Measurements from ENCODE around the gene LINGO1. TPM values are rescaled to one million over a fixed set of nuclear protein-coding genes. Genes with fewer than 3 reads are reported as not detected.

The LINGO1 gene
- total and polyA plus RNA-seq, 9 of the 15 experiments (the other 6 are each of a cell fraction or from before 2014, with no cell fraction given), result 0.07 to 15.3 (median 2.1) TPM

DNA sequence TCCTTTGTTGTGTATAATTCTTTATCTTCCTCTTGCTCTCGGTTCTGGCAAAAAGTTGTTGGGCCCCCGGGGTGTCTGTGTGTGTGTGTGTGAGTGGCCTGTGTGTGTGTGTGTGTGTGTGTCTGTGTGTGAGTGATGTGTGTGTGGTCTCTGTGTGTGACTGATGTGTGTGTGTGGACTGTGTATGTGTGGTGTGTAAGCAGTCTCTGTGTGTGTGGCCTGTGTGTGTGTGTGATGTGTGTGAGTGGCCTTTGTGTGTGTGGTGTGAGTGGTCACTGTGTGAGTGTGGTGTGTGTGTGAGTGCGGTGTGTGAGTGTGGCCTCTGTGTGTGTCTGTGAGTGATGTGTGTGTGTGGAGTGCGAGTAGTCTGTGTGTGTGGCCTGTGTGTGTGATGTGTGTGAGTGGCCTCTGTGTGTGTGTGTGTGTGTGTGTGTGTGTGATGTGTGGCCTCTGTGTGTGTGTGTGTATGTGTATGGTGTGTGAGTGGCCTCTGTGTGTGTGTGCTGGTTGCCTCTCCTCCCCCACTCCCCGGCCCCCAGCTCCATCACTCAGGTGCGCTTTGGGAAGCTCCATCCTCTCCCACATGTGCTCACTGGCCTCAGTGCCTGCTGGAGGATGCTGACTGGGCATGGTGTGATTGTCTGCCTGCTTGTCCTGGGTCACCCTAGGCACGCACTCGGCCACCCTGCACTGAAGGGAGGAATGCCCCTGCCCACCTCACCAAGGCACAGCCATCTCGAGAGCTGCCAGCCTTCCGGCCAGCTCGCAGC is 8.8 kb downstream of the LINGO1 start (continued):
- TF ChIP-seq PHF20 (IDR thresholded peaks at IDR 0.05; ENCODE audit: partially characterized antibody) (peak; percentile 67), CBX1 (IDR thresholded peaks at IDR 0.05; ENCODE audit: low read depth) (no peak), RNF2 (IDR thresholded peaks at IDR 0.05) (no peak), SRSF7 (optimal IDR thresholded peaks at IDR 0.05; ENCODE audit: low read depth, low read length) (no peak), ZNF253 (CRISPR knock-in tag; conservative IDR thresholded peaks at IDR 0.05) (no peak), FOXA1 (IDR thresholded peaks at IDR 0.05; ENCODE audit: borderline replicate concordance) (no peak), HDGF (IDR thresholded peaks at IDR 0.05) (peak; percentile 88), DIDO1 (tag; IDR thresholded peaks at IDR 0.05; ENCODE audit: low read depth) (no peak)
- TF ChIP-seq, protein P1, sequence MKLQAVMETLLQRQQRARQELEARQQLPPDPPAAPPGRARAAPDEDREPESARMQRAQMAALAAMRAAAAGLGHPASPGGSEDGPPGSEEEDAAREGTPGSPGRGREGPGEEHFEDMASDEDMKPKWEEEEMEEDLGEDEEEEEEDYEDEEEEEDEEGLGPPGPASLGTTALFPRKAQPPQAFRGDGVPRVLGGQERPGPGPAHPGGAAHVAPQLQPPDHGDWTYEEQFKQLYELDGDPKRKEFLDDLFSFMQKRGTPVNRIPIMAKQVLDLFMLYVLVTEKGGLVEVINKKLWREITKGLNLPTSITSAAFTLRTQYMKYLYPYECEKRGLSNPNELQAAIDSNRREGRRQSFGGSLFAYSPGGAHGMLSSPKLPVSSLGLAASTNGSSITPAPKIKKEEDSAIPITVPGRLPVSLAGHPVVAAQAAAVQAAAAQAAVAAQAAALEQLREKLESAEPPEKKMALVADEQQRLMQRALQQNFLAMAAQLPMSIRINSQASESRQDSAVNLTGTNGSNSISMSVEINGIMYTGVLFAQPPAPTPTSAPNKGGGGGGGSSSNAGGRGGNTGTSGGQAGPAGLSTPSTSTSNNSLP (IDR thresholded peaks at IDR 0.05; ENCODE audit: borderline replicate concordance, low read depth, low read length), result no peak
- TF ChIP-seq, protein P2, sequence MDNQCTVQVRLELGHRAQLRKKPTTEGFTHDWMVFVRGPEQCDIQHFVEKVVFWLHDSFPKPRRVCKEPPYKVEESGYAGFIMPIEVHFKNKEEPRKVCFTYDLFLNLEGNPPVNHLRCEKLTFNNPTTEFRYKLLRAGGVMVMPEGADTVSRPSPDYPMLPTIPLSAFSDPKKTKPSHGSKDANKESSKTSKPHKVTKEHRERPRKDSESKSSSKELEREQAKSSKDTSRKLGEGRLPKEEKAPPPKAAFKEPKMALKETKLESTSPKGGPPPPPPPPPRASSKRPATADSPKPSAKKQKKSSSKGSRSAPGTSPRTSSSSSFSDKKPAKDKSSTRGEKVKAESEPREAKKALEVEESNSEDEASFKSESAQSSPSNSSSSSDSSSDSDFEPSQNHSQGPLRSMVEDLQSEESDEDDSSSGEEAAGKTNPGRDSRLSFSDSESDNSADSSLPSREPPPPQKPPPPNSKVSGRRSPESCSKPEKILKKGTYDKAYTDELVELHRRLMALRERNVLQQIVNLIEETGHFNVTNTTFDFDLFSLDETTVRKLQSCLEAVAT (IDR thresholded peaks at IDR 0.05), result peak; percentile 75 to 79; a peak in 3 of 4 replicates
- TF ChIP-seq, protein P3, sequence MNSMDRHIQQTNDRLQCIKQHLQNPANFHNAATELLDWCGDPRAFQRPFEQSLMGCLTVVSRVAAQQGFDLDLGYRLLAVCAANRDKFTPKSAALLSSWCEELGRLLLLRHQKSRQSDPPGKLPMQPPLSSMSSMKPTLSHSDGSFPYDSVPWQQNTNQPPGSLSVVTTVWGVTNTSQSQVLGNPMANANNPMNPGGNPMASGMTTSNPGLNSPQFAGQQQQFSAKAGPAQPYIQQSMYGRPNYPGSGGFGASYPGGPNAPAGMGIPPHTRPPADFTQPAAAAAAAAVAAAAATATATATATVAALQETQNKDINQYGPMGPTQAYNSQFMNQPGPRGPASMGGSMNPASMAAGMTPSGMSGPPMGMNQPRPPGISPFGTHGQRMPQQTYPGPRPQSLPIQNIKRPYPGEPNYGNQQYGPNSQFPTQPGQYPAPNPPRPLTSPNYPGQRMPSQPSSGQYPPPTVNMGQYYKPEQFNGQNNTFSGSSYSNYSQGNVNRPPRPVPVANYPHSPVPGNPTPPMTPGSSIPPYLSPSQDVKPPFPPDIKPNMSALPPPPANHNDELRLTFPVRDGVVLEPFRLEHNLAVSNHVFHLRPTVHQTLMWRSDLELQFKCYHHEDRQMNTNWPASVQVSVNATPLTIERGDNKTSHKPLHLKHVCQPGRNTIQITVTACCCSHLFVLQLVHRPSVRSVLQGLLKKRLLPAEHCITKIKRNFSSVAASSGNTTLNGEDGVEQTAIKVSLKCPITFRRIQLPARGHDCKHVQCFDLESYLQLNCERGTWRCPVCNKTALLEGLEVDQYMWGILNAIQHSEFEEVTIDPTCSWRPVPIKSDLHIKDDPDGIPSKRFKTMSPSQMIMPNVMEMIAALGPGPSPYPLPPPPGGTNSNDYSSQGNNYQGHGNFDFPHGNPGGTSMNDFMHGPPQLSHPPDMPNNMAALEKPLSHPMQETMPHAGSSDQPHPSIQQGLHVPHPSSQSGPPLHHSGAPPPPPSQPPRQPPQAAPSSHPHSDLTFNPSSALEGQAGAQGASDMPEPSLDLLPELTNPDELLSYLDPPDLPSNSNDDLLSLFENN (IDR thresholded peaks at IDR 0.05; ENCODE audit: low read depth in 2 of 2, low read length in 2 of 2), result no peak
- TF ChIP-seq, protein P4, sequence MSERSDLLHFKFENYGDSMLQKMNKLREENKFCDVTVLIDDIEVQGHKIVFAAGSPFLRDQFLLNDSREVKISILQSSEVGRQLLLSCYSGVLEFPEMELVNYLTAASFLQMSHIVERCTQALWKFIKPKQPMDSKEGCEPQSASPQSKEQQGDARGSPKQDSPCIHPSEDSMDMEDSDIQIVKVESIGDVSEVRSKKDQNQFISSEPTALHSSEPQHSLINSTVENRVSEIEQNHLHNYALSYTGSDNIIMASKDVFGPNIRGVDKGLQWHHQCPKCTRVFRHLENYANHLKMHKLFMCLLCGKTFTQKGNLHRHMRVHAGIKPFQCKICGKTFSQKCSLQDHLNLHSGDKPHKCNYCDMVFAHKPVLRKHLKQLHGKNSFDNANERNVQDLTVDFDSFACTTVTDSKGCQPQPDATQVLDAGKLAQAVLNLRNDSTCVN (CRISPR knock-in tag; IDR thresholded peaks at IDR 0.05), result 0 out of 2 replicates have a peak, but pooled peaks have one; percentile 14
- TF ChIP-seq, protein P5, sequence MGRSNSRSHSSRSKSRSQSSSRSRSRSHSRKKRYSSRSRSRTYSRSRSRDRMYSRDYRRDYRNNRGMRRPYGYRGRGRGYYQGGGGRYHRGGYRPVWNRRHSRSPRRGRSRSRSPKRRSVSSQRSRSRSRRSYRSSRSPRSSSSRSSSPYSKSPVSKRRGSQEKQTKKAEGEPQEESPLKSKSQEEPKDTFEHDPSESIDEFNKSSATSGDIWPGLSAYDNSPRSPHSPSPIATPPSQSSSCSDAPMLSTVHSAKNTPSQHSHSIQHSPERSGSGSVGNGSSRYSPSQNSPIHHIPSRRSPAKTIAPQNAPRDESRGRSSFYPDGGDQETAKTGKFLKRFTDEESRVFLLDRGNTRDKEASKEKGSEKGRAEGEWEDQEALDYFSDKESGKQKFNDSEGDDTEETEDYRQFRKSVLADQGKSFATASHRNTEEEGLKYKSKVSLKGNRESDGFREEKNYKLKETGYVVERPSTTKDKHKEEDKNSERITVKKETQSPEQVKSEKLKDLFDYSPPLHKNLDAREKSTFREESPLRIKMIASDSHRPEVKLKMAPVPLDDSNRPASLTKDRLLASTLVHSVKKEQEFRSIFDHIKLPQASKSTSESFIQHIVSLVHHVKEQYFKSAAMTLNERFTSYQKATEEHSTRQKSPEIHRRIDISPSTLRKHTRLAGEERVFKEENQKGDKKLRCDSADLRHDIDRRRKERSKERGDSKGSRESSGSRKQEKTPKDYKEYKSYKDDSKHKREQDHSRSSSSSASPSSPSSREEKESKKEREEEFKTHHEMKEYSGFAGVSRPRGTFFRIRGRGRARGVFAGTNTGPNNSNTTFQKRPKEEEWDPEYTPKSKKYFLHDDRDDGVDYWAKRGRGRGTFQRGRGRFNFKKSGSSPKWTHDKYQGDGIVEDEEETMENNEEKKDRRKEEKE (IDR thresholded peaks at IDR 0.05; ENCODE audit: borderline replicate concordance in 1 of 2, control insufficient read depth in 1 of 2, low read depth in 2 of 2, low read length in 1 of 2), result 0 out of 4 replicates have a peak, but pooled peaks of 1 of the 2 experiments have one; percentile 60
- TF ChIP-seq, protein P6, sequence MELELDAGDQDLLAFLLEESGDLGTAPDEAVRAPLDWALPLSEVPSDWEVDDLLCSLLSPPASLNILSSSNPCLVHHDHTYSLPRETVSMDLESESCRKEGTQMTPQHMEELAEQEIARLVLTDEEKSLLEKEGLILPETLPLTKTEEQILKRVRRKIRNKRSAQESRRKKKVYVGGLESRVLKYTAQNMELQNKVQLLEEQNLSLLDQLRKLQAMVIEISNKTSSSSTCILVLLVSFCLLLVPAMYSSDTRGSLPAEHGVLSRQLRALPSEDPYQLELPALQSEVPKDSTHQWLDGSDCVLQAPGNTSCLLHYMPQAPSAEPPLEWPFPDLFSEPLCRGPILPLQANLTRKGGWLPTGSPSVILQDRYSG (tag; conservative IDR thresholded peaks at IDR 0.05; ENCODE audit: low read depth), result no peak
